ENCODE results near the gene CCDC124. TPM values are rescaled to one million over a fixed set of nuclear protein-coding genes. Genes with fewer than 3 reads are reported as not detected.
"Not testable (repeated sequence)": the region's sequence is repeated elsewhere in the genome, so short reads cannot be mapped to it uniquely, and the experiment has no call there.

CCDC124 gene
- total RNA-seq: 43.6 TPM

- DNase-seq (ENCODE audit: low spot score): peak; percentile 92
Measured at GRCh38 chr19:17932485-17933338, at the start of gene CCDC124. Gene CCDC124 (plus strand): TSS chr19:17933015. CDS start chr19:17936421, 3,406 bp downstream.

- no peak for DNase-seq (ENCODE audit: low spot score)
Measured at GRCh38 chr19:17883627-17884410, 49.0 kb upstream of the CCDC124 start.

GRCh38 chr19:17886515-17886914, 46.3 kb upstream of the CCDC124 start:
- DNase-seq (ENCODE audit: low spot score): no peak

- DNase-seq (ENCODE audit: low spot score): not testable (repeated sequence)
Measured at GRCh38 chr19:17887221-17887620, 45.6 kb upstream of the CCDC124 start.

GRCh38 chr19:17888260-17888659, 44.6 kb upstream of the CCDC124 start:
- no peak for DNase-seq (ENCODE audit: low spot score)

- no peak for DNase-seq (ENCODE audit: low spot score)
Measured at GRCh38 chr19:17889609-17890214, 43.1 kb upstream of the CCDC124 start.

GRCh38 chr19:17893766-17894165, 39.0 kb upstream of the CCDC124 start:
- no peak for DNase-seq (ENCODE audit: low spot score)

GRCh38 chr19:17902701-17903100, 30.1 kb upstream of the CCDC124 start:
- DNase-seq (ENCODE audit: low spot score): no peak

- DNase-seq (ENCODE audit: low spot score): no peak
Measured at GRCh38 chr19:17908244-17908643, 24.6 kb upstream of the CCDC124 start.

- no peak for DNase-seq (ENCODE audit: low spot score)
Measured at GRCh38 chr19:17909003-17909732, 23.6 kb upstream of the CCDC124 start.

GRCh38 chr19:17910791-17911360, 21.9 kb upstream of the CCDC124 start:
- no peak for DNase-seq (ENCODE audit: low spot score)

GRCh38 chr19:17915940-17916593, 16.7 kb upstream of the CCDC124 start:
- DNase-seq (ENCODE audit: low spot score): no peak

GRCh38 chr19:17918151-17918550, 14.7 kb upstream of the CCDC124 start:
- DNase-seq (ENCODE audit: low spot score): not testable (repeated sequence)

GRCh38 chr19:17919122-17919521, 13.7 kb upstream of the CCDC124 start:
- not testable (repeated sequence) for DNase-seq (ENCODE audit: low spot score)

GRCh38 chr19:17920527-17920926, 12.3 kb upstream of the CCDC124 start:
- DNase-seq (ENCODE audit: low spot score): no peak

- DNase-seq (ENCODE audit: low spot score): no peak
Measured at GRCh38 chr19:17922138-17922537, 10.7 kb upstream of the CCDC124 start.

GRCh38 chr19:17926044-17926443, 6.8 kb upstream of the CCDC124 start:
- no peak for DNase-seq (ENCODE audit: low spot score)

- DNase-seq (ENCODE audit: low spot score): no peak
Measured at GRCh38 chr19:17929056-17929455, 3.8 kb upstream of the CCDC124 start.

GRCh38 chr19:17931532-17932191, 1.2 kb upstream of the CCDC124 start:
- DNase-seq (ENCODE audit: low spot score): no peak

- no peak for DNase-seq (ENCODE audit: low spot score)
Measured at GRCh38 chr19:17933414-17934129, 757 bp downstream of the CCDC124 start.
